Natural killer cell (primary cell): Measurements from ENCODE around the gene EFNA3. TPM values are rescaled to one million over a fixed set of nuclear protein-coding genes. Genes with fewer than 3 reads are reported as not detected.

Experiments
- ATAC-seq, 3 donors: fragments of 150-1000 bp in 2 of 3; fragments of 200-7000 bp in 1 of 3; cut with Tn5 transposase; 1 replicate in 1 of 3; 2 replicates in 2 of 3; pipeline ENCODE4 v1.10.0; 2021; ENCODE audit warnings: mild to moderate bottlenecking in 2 of 3, moderate library complexity in 2 of 3
- DNase-seq, 2 donors: peaks; one replicate each; pipeline versions ENCODE4 v3.0.0 to v3.0.0-alpha.2; 2013 to 2021; ENCODE audit warnings: mixed read lengths in 1 of 2
- H3K27ac ChIP-seq: one replicate; pipeline ENCODE4 v1.5.1; 2013; ENCODE audit warnings: mild to moderate bottlenecking, low read length
- H3K27me3 ChIP-seq: one replicate; pipeline ENCODE4 v1.6.1; 2013; ENCODE audit warnings: low read length; ENCODE audit not compliant: control insufficient read depth, insufficient read depth
- H3K36me3 ChIP-seq: one replicate; pipeline ENCODE4 v1.6.1; 2013; ENCODE audit warnings: low read length; ENCODE audit not compliant: control insufficient read depth, insufficient read depth
- H3K4me1 ChIP-seq: one replicate; pipeline ENCODE4 v1.6.1; 2013; ENCODE audit warnings: low read length; ENCODE audit not compliant: control insufficient read depth, insufficient read depth
- H3K4me3 ChIP-seq: one replicate; pipeline ENCODE4 v1.5.1; 2013; ENCODE audit warnings: low read length
- H3K9me3 ChIP-seq: one replicate; pipeline ENCODE4 v1.6.1; 2013; ENCODE audit warnings: low read length; ENCODE audit not compliant: control insufficient read depth, insufficient read depth
- H3K27ac Mint-ChIP-seq, 2 donors: one replicate each; pipeline ENCODE4 v1.8.0; 2022; ENCODE audit warnings: mild to moderate bottlenecking in 2 of 2, mixed read lengths in 2 of 2, moderate library complexity in 1 of 2
- H3K27me3 Mint-ChIP-seq, 2 donors: one replicate each; pipeline ENCODE4 v1.8.0; 2022; ENCODE audit warnings: low read depth in 2 of 2, mixed read lengths in 2 of 2
- H3K36me3 Mint-ChIP-seq: one replicate; pipeline ENCODE4 v1.8.0; 2022; ENCODE audit warnings: mixed read lengths
- H3K4me1 Mint-ChIP-seq, 2 donors: one replicate each; pipeline ENCODE4 v1.8.0; 2022; ENCODE audit warnings: mixed read lengths in 2 of 2
- H3K4me3 Mint-ChIP-seq: one replicate; pipeline ENCODE4 v1.8.0; 2022; ENCODE audit warnings: mild to moderate bottlenecking, moderate library complexity, mixed read lengths
- H3K9me3 Mint-ChIP-seq, 2 donors: one replicate each; pipeline ENCODE4 v1.8.0; 2022; ENCODE audit warnings: mixed read lengths in 2 of 2
- WGBS: methylation state at CpG from one replicate; pipeline ENCODE4 v1.1.7; 2013; ENCODE audit warnings: missing lambda C conversion rate; ENCODE audit not compliant: insufficient coverage; 5-methylcytosine and 5-hydroxymethylcytosine counted together
- intact Hi-C: fragments of 100-400 bp; cut with micrococcal nuclease; formaldehyde crosslinking; loops from one replicate; pipeline ENCODE4 v1.14.2; 2022
- total RNA-seq, 4 donors: library from RNA; stranded (reverse); fragments of 120-200 nt in 1 of 4; gene quantifications; one replicate each; pipeline versions ENCODE4 v1.2.3 to v1.2.4, GENCODE V29; 2013 to 2022
- TF ChIP-seq, protein P1 (sequence below): fragments of 200-600 bp; IDR thresholded peaks from one replicate; pipeline ENCODE4 v1.8.0; 2022; ENCODE audit warnings: antibody characterized with exemption

Gene EFNA3
- total RNA-seq, 3 donors from 2014 or later (not counting 1 experiment from before 2014, with no cell fraction given), result 0.52 to 1.1 (median 0.68) TPM

DNA sequence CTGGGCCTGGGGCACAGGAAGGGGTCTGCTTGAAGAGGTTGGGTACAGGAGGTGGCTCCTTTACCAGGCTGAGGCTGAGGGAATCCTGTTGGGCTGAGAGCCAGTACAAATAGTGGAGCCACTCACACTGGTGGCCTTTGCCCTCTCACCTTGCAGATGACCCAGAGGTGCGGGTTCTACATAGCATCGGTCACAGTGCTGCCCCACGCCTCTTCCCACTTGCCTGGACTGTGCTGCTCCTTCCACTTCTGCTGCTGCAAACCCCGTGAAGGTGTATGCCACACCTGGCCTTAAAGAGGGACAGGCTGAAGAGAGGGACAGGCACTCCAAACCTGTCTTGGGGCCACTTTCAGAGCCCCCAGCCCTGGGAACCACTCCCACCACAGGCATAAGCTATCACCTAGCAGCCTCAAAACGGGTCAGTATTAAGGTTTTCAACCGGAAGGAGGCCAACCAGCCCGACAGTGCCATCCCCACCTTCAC lies 55.2 kb downstream of the EFNA3 start:
- H3K9me3 Mint-ChIP-seq, result no peaks in the 10 kb centered on the region
- H3K4me1 Mint-ChIP-seq, result peaks cover 24 to 49% of the 10 kb centered on the region in 2 donors
- Histone ChIP-seq H3K4me3 (no peak overlapping the region), H3K9me3 (no peaks in the 10 kb centered on the region), H3K27ac (no peak overlapping the region), H3K4me1 (peaks cover 30% of the 10 kb centered on the region), H3K36me3 (no peaks in the 10 kb centered on the region), H3K27me3 (peaks cover 7% of the 10 kb centered on the region)
- peak overlapping the region in 1 of 2 donors; percentile 99 for H3K27ac Mint-ChIP-seq
- intact Hi-C loops, result no loop called here
- 91% methylated on average over 7 of the region's 7 CpGs for WGBS
- peak overlapping the region; percentile 21 for H3K4me3 Mint-ChIP-seq
- no peak for DNase-seq
- TF ChIP-seq, protein P1, sequence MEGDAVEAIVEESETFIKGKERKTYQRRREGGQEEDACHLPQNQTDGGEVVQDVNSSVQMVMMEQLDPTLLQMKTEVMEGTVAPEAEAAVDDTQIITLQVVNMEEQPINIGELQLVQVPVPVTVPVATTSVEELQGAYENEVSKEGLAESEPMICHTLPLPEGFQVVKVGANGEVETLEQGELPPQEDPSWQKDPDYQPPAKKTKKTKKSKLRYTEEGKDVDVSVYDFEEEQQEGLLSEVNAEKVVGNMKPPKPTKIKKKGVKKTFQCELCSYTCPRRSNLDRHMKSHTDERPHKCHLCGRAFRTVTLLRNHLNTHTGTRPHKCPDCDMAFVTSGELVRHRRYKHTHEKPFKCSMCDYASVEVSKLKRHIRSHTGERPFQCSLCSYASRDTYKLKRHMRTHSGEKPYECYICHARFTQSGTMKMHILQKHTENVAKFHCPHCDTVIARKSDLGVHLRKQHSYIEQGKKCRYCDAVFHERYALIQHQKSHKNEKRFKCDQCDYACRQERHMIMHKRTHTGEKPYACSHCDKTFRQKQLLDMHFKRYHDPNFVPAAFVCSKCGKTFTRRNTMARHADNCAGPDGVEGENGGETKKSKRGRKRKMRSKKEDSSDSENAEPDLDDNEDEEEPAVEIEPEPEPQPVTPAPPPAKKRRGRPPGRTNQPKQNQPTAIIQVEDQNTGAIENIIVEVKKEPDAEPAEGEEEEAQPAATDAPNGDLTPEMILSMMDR, result no peak
- H3K36me3 Mint-ChIP-seq, result no peaks in the 10 kb centered on the region
- no peak for ATAC-seq
- H3K27me3 Mint-ChIP-seq, result peaks cover 16% of the 10 kb centered on the region in 2 donors

DNA sequence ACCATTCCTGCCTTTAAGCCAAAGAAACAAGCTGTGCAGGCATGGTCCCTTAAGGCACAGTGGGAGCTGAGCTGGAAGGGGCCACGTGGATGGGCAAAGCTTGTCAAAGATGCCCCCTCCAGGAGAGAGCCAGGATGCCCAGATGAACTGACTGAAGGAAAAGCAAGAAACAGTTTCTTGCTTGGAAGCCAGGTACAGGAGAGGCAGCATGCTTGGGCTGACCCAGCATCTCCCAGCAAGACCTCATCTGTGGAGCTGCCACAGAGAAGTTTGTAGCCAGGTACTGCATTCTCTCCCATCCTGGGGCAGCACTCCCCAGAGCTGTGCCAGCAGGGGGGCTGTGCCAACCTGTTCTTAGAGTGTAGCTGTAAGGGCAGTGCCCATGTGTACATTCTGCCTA lies 55.7 kb downstream of the EFNA3 start:
- Histone ChIP-seq H3K4me3 (no peak overlapping the region), H3K27me3 (peaks cover 2% of the 10 kb centered on the region), H3K4me1 (peaks cover 30% of the 10 kb centered on the region), H3K27ac (no peak overlapping the region), H3K9me3 (no peaks in the 10 kb centered on the region), H3K36me3 (no peaks in the 10 kb centered on the region)
- peak in 1 of 2 donors; percentile 21 for DNase-seq
- Mint-ChIP-seq H3K27ac (peak overlapping the region; percentile 99), H3K27me3 (peaks cover 12 to 16% of the 10 kb centered on the region in 2 donors), H3K4me1 (peaks cover 22 to 46% of the 10 kb centered on the region in 2 donors), H3K36me3 (no peaks in the 10 kb centered on the region), H3K9me3 (no peaks in the 10 kb centered on the region), H3K4me3 (peak overlapping the region; percentile 100)
- TF ChIP-seq, protein P1, result no peak
- intact Hi-C loops, result no loop called here
- 96% methylated on average over 1 of the region's 1 CpG for WGBS
- ATAC-seq, result no peak

DNA sequence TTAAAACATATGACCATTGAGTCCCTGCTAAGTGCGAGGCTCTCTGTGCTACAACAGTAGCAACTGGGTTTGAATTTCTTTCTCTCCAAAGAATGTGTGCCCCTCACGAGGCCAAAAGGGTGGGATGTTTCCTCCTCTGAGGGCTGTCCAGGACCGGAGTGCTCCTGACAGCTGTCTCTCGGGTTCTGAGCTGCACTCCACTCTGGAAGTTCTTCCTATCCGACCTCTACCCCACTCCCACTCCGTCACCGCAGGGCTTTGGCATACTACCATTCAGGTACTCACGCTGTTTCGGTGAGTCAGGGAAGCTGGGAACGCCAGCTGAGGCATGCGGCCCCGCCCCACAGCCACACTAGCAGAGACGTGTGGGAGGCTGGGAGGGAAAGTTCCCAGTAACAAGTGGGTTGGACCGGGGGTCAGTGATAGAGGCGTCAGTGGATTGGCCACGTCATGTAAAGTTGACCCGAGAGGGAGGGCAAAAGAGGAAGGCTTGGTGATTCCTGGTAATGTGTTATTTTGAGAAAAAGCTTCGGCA lies 56.3 kb downstream of the EFNA3 start:
- peak in 1 of 2 donors; percentile 57 for DNase-seq
- no peaks in the 10 kb centered on the region for H3K27me3 ChIP-seq
- Mint-ChIP-seq H3K27me3 (peaks cover 7 to 9% of the 10 kb centered on the region in 2 donors), H3K36me3 (no peaks in the 10 kb centered on the region), H3K4me3 (peak overlapping the region; percentile 100), H3K27ac (peak overlapping the region; percentile 99), H3K9me3 (no peaks in the 10 kb centered on the region), H3K4me1 (peaks cover 22 to 42% of the 10 kb centered on the region in 2 donors)
- no peaks in the 10 kb centered on the region for H3K36me3 ChIP-seq
- H3K9me3 ChIP-seq, result no peaks in the 10 kb centered on the region
- peak in 1 of 3 donors; percentile 33 for ATAC-seq
- peak overlapping the region; percentile 98 for H3K4me3 ChIP-seq
- intact Hi-C loops, result no loop called here
- H3K4me1 ChIP-seq, result peaks cover 34% of the 10 kb centered on the region
- H3K27ac ChIP-seq, result peak overlapping the region; percentile 100
- 49% methylated on average over 18 of the region's 18 CpGs for WGBS
- TF ChIP-seq, protein P1, result no peak
